HG02610 (cell line): ENCODE measurements around the gene CMTM7.
"Not testable (repeated sequence)": the region's sequence is repeated elsewhere in the genome, so short reads cannot be mapped to it uniquely, and the experiment has no call there.

Source experiments
- ATAC-seq: cut with Tn5 transposase; IDR thresholded peaks from one replicate; pipeline ENCODE4 v1.9.1; 2021; ENCODE audit warnings: mild to moderate bottlenecking, moderate library complexity; ENCODE audit not compliant: unreplicated experiment

Gene CMTM7

GRCh38 chr3:32456429-32457130 lies 64.9 kb downstream of the CMTM7 start:
- ATAC-seq = no peak

GRCh38 chr3:32457971-32458471 lies 66.4 kb downstream of the CMTM7 start:
- peak; percentile 62 for ATAC-seq

GRCh38 chr3:32459450-32459849 lies 67.8 kb downstream of the CMTM7 start:
- no peak for ATAC-seq

- peak; percentile 88 for ATAC-seq
Measured at GRCh38 chr3:32460031-32460749, 68.5 kb downstream of the CMTM7 start.

- ATAC-seq = not testable (repeated sequence)
Measured at GRCh38 chr3:32460817-32461496, 69.3 kb downstream of the CMTM7 start.

GRCh38 chr3:32462191-32462986 lies 70.7 kb downstream of the CMTM7 start:
- ATAC-seq = not testable (repeated sequence)

- not testable (repeated sequence) for ATAC-seq
Measured at GRCh38 chr3:32463415-32463814, 71.8 kb downstream of the CMTM7 start.

- ATAC-seq = not testable (repeated sequence)
Measured at GRCh38 chr3:32464726-32465125, 73.1 kb downstream of the CMTM7 start.

- ATAC-seq = not testable (repeated sequence)
Measured at GRCh38 chr3:32466808-32467207, 75.2 kb downstream of the CMTM7 start.

- ATAC-seq = peak; percentile 68
Measured at GRCh38 chr3:32467333-32468070, 75.8 kb downstream of the CMTM7 start.

GRCh38 chr3:32469151-32469874 lies 77.7 kb downstream of the CMTM7 start:
- peak; percentile 24 for ATAC-seq

GRCh38 chr3:32470362-32470761 lies 78.7 kb downstream of the CMTM7 start:
- no peak for ATAC-seq

GRCh38 chr3:32471246-32471645 lies 79.6 kb downstream of the CMTM7 start:
- no peak for ATAC-seq

GRCh38 chr3:32472151-32472550 lies 80.5 kb downstream of the CMTM7 start:
- ATAC-seq = not testable (repeated sequence)

- no peak for ATAC-seq
Measured at GRCh38 chr3:32474201-32474600, 82.5 kb downstream of the CMTM7 start.

- ATAC-seq = no peak
Measured at GRCh38 chr3:32480604-32481003, 89.0 kb downstream of the CMTM7 start.

- ATAC-seq = no peak
Measured at GRCh38 chr3:32481791-32482631, 90.4 kb downstream of the CMTM7 start.

- no peak for ATAC-seq
Measured at GRCh38 chr3:32482693-32483092, 91.0 kb downstream of the CMTM7 start.
